ENCODE data around the gene PPP1R36.
"Not testable (repeated sequence)": the region's sequence is repeated elsewhere in the genome, so short reads cannot be mapped to it uniquely, and the experiment has no call there.

The PPP1R36 gene

GRCh38 chr14:64623554-64624165 is 73.9 kb downstream of the PPP1R36 start:
- in situ Hi-C loops (cut with HindIII; ENCODE audit: low sequenced_read_pairs): no loop called here
- no peak overlapping the region for H3K4me3 ChIP-seq (ENCODE audit: low read depth, low read length)
- no peak for TF ChIP-seq CTCF (IDR thresholded peaks at IDR 0.05; ENCODE audit: low read depth, low read length)
- DNase-seq (ENCODE audit: low read depth, low spot score): no peak

GRCh38 chr14:64625386-64626232 is 75.8 kb downstream of the PPP1R36 start:
- no peak for DNase-seq (ENCODE audit: low read depth, low spot score)
- H3K4me3 ChIP-seq (ENCODE audit: low read depth, low read length): no peak overlapping the region
- in situ Hi-C loops (cut with HindIII; ENCODE audit: low sequenced_read_pairs): no loop called here
- no peak for TF ChIP-seq CTCF (IDR thresholded peaks at IDR 0.05; ENCODE audit: low read depth, low read length)

GRCh38 chr14:64628940-64629408 is 79.2 kb downstream of the PPP1R36 start:
- in situ Hi-C loops (cut with HindIII; ENCODE audit: low sequenced_read_pairs): no loop called here
- no peak overlapping the region for H3K4me3 ChIP-seq (ENCODE audit: low read depth, low read length)
- peak; percentile 95 for DNase-seq (ENCODE audit: low read depth, low spot score)
- no peak for TF ChIP-seq CTCF (IDR thresholded peaks at IDR 0.05; ENCODE audit: low read depth, low read length)

GRCh38 chr14:64630778-64631177 is 81.0 kb downstream of the PPP1R36 start:
- TF ChIP-seq CTCF (IDR thresholded peaks at IDR 0.05; ENCODE audit: low read depth, low read length): no peak

GRCh38 chr14:64631222-64631621 is 81.5 kb downstream of the PPP1R36 start:
- H3K4me3 ChIP-seq (ENCODE audit: low read depth, low read length); DNase-seq (ENCODE audit: low read depth, low spot score); in situ Hi-C loops (cut with HindIII; ENCODE audit: low sequenced_read_pairs): not testable (repeated sequence)

More at GRCh38 chr14:64630778-64631177, 81.0 kb downstream of the PPP1R36 start:
- H3K4me3 ChIP-seq (ENCODE audit: low read depth, low read length): no peak overlapping the region
- DNase-seq (ENCODE audit: low read depth, low spot score): no peak
- in situ Hi-C loops (cut with HindIII; ENCODE audit: low sequenced_read_pairs): no loop called here

- DNase-seq (ENCODE audit: low read depth, low spot score): peak; percentile 30
- TF ChIP-seq CTCF (IDR thresholded peaks at IDR 0.05; ENCODE audit: low read depth, low read length): no peak
- H3K4me3 ChIP-seq (ENCODE audit: low read depth, low read length): no peak overlapping the region
- in situ Hi-C loops (cut with HindIII; ENCODE audit: low sequenced_read_pairs): no loop called here
Observed at GRCh38 chr14:64632056-64632455, 82.3 kb downstream of the PPP1R36 start.

- no peak overlapping the region for H3K4me3 ChIP-seq (ENCODE audit: low read depth, low read length)
- no peak for DNase-seq (ENCODE audit: low read depth, low spot score)
- in situ Hi-C loops (cut with HindIII; ENCODE audit: low sequenced_read_pairs): no loop called here
- TF ChIP-seq CTCF (IDR thresholded peaks at IDR 0.05; ENCODE audit: low read depth, low read length): no peak
Observed at GRCh38 chr14:64634558-64634957, 84.8 kb downstream of the PPP1R36 start.

All from astrocyte of the spinal cord (primary cell).